ENCODE data around the gene MIER2.
"Not testable (repeated sequence)": the region's sequence is repeated elsewhere in the genome, so short reads cannot be mapped to it uniquely, and the experiment has no call there.

The MIER2 gene

DNA sequence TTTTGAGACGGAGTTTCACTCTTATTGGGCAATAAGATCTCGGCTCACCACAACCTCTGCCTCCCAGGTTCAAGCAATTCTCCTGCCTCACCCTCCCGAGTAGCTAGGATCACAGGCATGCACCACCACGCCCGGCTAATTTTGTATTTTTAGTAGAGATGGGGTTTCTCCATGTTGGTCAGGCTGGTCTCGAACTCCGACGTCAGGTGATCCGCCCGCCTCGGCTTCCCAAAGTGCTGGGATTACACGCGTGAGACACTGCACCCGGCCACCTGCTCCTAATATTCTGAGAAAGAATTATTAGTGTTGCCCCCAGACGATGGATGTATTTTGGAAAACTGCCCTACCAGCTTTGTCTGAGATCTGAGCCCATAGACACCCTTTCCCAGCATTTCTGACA is 10.9 kb upstream of the MIER2 start:
- not testable (repeated sequence) for DNase-seq

DNA sequence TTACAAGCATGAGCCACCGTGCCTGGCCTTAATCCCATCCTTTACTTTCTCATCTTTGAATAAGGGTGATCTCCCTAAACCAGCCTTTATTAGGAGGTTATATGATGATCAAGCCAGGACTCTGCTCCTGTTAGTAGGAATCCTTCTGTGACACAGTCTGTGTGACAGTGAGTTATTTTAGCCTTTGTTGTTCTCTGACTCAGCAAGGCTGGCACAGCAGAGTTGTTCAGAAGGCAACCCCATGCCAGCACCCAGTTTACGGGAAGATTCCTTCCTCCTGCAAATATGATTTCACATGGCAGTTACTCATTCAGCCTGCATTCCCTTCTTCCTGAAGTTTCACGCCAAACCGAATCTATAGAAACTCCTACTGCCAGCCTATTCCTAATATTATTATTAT is 10.5 kb upstream of the MIER2 start:
- no peak for DNase-seq

DNA sequence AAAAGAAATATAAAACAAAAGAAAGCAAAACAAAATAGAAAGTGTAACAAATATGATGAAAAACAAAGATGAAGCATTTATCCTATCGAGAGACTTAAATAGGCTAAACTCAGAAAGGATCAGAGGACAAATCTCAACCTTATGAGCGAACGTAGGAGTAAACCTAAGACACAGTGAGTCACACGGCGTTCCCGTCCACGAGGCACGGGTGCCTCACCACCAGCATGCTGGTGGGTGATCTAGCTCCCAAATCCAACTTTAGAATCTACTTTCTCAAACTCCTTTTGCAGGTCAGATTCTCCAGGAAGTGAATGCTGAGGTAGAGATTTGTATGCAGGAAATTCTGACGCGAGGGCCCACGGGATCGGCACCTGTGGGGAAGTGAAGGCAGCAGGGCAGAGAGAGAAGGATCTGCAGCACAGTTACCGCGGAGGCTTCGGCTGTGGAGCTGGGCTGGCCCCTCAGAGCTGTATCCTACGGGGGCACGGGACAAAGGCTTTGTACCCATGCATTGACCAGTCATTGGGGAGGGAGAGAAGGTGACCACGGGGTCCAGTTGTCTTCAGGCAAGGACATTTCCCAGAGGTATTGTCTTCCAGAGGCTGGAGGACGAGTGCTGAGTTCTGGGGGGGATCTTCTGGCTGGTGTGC is 7.5 kb upstream of the MIER2 start:
- no peak for DNase-seq

DNA sequence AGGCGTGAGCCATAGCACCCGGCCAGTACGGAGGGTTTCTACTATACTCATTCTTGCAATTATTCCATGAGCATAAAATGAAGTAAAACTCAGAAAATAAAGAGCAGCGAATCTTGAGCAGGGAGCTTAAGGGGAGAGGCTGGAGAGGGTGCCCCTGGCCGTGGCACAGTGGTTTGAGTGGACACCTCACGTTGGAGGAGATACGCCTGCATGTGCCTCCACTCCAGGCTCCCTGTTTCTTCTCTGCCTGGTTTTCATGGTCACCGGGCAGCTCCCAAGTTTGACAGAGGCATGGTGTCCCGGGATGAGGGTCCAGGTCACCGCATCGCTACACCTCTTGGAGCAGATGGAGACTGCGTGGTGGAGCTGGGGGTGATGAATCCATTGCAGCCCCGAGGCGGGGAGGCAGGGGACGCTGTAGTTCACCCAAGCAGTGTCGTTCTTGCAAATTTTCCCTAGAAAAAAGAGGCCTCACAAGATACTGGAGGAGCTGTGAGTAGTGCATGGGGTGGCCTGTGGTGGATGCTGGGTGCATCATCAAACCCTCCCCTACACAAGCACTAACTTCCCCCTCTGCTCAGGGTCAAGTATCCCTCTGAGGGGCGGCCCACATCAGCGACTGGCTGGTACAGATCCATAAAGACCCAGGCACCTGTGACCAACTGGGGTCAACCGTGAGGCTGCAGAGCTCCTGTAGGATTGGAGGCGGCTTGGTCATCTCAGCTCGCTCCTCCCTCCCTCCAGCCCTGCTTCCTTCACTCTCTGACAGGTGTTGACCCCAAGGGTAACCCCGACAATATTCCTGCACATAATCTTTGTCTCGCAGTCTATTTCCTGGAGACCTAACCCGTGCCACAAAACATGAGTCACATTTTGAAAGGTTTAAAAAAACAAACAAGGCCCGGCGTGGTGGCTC is 3.6 kb upstream of the MIER2 start:
- no peak for DNase-seq

DNA sequence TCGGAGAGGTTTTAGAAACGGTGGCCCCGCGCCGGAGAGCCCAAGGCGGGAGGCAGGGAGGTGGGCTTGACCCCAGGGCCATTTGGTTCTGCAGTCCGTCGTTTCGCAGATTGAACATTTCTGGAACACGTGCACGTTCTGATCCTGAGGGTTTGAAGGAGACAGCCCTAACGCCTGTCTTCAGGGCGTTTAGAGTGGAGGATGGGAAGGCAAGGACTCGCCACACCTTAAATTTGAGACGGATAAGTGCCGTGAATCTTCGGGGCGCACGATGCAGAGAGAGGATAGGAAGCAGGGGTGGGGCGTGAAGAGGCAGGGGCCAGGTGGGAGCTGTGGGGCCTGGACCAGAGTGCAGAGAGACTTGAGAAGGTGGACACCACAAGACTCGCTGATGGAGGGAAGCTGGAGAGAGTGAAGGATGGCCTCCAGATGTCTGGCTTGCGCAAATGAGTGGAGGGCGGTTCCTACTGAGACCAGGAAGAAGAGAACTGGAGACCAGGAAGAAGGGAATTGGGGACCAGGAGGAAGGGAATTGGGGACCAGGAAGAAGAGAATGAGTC is 804 bp upstream of the MIER2 start:
- no peak for DNase-seq

DNA sequence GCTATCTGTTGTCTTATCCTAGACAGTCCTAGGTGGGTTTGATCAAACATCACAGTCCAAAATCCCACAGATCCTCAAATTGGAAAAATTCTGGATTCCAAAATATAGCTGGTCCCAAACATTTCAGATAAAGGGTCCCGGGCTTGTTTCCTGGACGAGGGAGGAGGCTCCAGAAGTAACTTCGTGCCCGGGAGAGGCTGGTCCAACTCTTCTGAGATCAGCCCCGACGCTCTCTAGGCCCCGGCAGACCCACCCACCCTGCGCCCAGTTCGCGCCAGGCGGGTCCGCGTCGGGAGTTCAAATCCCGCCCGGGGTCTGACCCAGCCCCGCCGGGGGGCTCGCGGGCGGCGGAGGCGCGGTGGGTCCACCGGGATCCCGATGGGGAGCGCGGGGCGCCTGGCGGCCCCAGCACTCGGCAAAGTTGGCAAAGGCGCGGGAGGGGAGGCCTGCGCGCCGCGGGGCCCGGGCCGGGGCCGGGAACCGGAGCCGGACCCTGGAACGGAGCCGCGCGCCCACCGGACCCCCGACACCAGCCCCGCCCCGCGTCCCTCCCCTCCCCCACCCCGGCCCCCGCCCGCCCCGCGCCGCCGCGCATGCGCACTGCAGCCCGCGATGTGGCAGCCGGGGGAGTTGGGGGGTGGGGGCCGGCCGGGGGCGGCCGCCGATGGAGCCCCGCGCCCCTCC is 513 bp downstream of the MIER2 start:
- DNase-seq, result no peak

DNA sequence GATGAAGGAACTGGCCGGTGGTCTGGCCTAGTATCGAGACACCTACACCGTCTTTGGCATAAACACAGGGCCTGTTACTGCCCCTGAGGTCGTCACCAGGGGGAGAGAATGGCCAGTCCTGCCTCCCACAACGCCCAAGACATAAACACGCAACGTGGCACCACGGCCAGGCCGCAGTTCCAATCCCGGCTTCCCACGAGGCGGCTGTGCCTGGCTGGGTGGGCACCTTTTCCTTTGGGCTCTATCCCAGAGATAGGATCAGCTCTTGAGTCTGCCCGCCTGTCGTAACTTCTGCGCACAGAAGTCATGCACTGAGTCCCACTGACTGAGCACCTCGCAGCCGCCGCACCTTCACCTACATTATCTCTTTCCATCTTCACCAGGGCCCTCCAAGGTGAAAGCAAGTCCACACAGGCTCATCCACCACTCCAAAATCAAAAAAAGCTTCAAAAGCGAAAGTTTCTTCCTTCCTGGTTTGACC is 1.1 kb downstream of the MIER2 start:
- DNase-seq, result no peak

DNA sequence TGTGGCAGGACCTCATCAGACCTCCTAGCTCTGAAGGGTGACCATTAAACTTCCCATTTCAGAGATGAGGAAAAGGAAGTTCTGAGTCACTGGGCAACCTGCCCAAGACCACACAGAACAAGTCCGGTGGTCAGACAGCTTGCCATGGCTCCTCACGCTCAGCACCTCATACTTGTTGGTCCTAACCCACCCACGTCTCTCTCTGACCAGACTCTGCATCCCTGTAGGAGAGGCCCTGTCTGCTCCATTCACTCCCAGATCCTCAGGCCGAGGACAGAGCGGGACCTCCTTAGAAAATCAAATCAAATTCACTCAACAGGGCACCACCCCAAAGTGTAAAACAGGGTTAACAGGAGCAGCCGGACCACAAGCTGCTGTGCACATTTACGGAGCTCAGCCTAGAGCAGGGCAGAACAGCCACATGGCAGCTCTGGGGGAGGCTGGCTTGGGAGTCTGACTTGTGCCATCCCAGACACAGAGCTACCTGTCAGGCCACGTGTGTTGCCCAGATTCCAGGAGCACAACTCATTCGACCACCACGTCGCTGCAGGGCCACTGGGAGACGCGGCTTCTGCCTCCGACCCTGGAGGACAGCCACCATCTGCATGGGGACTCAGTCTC is 1.7 kb downstream of the MIER2 start:
- no peak for DNase-seq

DNA sequence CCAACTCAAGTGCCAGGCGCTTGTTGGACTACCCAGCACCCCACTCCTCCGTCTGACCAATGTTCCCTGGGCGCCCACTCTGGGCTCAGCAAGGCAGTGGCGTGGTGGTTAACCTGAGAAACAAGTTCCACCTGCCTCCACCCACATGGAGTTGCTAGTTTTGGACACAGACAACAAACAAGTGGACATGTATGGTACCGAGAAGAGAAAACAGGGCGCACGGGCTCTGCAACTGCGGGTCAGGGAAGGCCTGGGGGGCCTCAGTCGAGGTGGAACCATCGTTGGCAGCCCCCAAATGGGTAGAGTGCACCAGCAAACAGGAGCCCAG is 2.5 kb downstream of the MIER2 start:
- DNase-seq, result no peak

DNA sequence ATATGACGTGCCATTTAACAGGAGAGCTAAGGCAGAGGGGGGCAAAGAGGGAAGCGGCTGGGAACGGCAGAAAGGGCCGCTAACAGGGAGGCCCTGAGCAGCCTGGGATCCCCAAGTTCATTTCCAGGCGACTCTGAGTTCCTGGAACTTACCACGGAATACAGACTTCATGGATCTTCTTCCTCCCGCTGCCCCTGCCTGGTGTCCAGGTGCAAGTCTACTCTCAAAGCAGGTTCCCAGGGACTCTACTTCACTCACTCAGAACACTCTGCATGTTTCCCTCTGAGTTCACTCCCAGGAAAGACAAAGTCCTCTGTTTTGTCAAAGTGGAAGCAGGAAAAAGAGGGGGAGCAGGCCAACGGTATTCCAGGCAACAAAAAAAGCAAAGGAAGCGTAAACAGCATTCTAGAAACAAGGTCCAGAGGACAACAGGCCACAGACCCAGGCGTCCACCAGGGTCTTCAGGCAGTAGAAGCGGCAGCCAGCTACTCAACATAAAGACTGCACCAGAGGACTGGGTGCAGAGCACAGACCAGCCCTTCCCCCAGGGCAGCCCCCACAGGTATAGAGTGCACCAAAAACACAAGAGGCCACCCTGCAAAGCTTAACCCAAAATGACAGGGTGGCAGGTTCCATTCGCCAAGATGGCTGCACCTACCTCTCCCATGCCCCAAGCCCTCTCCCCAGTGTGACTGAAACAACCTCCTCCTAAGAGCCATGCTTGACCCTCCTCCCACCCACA is 3.0 kb downstream of the MIER2 start:
- DNase-seq, result no peak

DNA sequence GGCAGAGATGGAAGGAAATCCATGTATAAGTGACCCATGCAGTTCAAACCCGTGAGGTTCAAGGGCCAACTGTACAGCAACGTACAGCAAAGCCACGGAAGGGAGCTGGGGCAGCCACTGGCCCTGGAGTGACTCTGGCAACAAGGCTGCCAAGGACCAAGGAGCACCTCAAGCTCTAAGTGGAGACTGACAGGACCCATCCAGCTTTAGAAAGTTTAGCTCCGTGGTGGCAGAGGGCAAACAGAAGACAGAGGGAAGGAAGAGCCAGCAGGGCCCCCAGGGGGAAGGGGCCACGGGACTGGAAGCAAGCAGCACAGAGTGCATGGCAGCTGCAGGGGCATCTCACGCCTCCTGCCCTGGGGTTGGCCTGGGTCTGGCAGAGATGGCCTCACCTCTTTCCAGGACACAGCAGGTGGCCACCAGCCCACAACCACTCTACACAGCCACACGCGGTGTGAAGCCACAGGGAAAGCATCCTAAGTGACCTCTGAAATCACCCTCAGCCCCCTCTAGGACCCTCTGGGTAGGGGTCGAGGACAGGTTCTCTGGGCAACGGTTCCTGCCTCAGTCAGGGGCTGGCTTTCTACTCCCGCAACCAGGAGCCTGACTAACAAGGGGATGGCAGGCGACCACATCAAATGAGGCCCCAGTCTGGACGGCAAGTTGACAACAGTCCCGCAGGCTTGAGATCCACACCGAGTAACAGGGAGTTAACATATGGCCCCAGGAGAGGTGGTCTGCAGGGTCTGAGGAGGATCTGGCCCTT is 3.8 kb downstream of the MIER2 start:
- DNase-seq, result no peak

DNA sequence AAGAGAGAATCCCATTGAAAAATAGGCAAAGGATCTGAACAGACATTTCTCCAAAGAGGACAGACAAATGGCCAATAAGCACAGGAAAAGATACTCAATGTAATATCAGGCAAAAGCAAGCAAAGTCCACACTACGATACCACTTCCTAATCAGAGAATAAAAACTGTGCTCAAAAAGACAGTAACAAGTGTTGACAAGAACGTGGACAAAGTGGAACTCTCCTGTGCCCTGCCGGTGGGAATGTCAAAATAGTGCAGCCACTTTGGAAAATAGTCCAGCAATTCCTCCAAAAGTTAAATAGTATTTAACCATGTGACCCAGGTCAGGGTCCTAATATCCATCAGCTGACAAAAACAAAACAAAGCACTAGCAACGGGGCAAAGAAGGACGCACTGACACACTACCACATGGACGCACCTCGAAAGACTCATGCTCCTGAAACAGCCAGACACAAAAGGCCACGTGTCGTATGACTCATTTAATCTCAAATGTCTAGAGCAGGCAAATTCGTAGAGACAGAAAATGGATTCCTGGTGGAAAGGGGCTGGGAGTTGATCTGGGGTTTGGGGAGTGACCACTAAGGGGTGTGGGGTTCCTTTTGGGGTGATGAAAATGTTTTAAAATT is 5.2 kb downstream of the MIER2 start:
- DNase-seq, result no peak

DNA sequence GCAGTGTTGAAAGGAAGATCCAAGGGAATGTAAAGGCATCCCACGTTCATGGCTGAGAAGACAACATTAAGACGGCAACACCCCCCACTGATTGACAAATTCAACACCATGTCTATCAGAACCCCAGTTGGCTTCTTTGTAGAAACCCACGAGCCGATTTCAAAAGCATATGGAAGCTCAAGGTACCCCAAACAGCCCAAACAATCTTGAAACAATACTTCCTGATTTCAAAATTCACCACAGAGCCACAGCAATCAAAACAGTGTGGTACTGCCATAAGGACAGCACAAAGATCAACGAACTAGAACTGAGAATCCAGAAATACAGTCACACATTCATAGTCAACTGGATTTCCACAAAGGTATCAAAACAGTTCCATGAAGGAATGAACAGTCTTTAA is 6.2 kb downstream of the MIER2 start:
- DNase-seq, result no peak

DNA sequence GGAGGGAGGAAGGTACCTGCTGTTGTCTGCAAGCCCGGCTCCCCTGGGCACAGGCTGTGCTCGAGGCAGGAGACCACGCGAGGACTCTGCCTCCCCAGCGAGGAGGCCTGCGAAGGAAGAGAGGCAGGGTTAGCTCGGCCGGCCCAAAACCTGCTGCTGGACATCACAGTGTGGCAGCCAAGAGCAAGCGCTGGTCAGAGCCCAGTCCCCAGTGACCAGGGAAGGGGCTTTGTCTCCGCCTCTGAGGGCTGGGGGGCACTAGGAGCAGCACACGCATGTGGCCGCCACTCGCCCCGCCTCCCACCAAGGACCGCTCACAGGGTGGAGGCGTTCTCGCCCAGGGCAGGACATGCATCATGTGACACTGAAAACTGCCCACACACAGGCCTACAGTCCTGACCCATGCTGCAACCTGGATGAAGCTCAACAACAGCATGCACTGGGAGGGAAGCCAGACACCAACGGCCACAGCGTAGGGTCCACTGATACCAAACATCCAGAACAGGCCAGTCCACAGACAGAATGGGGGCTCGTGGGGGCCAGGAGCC is 8.5 kb downstream of the MIER2 start:
- DNase-seq, result peak in 1 of 2 experiments; percentile 1

DNA sequence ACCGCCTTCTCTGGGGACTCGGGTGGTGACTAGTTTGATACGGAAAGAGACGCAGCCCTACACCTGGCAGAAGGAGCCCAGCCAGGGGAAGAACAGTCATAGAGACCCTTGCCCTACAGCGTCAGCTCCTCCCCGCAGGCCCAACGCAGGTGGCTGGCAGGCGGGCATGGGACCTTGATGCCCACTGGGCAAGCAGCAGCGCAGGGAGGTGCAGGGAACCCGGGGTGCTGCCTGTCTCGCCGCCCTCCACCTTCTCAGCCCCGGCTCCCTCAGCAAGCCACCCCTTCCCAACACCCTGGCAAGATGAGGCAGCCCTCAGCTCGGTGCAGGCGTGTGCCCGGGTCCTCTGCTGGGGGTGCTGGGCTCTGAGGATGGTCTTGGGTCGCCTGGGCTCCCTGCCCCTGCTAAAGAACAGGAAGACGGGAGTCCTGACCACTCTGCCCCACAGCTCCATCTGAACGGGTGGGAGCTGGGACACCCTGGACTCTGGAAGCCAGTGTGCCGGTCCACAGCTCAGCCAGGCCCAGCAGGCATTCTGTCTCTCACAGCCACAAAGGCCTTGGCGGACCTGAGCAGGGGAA is 9.0 kb downstream of the MIER2 start:
- no peak for DNase-seq

DNA sequence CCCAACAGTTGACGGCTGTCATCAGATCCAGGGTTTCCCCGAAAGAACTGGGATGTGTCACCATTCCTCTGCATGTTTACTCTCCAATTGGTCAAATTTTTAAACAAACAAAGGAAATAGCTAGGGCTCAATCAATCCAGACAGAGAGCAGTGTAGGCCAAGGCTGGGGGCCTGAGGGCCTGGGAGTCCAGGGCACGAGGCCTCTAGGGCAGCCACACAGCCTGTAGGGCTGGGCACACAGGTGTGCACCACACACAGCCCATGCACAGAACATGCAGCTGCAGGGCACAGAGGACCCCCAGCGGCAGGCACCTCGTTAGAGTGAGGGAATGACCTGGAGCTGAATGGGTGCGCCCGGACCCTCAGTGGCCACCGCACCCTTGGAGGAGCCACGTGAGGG is 9.5 kb downstream of the MIER2 start:
- DNase-seq, result no peak

DNA sequence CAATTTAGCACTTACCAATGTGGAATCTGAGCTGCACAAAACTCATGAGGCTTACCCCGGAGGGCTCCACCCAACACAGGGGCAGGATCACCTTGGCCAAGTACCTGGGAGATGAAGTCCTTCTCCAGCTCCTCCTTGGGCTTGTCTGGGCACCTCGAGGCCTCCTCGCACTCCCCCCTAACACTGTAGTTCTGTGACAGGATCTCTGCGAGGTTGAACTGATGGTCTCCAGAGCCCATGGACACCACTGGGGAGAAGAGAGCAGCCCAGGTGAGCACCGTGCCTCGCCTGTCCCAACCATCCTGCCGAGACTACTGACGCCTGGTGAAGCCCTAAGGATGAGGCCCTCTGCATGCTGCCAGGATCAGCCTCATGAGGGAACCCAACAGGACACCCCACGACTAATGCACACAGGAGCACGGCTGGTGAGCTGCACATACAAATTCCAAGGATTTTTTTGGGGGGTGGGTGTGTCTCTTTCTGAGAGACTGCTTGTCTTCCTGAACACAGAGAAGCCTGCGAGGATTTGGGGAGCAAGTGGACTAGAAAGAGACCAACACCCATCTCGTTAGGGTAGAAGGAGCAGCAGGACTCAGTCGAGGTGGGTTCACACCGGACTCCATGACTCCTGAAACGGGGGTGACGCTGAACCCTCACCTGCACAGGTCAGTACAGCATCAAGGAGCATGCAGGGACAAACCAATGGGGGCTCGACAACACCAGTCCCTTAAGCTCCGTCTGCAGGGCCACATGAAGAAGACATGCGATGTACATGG is 10.1 kb downstream of the MIER2 start:
- no peak for DNase-seq

DNA sequence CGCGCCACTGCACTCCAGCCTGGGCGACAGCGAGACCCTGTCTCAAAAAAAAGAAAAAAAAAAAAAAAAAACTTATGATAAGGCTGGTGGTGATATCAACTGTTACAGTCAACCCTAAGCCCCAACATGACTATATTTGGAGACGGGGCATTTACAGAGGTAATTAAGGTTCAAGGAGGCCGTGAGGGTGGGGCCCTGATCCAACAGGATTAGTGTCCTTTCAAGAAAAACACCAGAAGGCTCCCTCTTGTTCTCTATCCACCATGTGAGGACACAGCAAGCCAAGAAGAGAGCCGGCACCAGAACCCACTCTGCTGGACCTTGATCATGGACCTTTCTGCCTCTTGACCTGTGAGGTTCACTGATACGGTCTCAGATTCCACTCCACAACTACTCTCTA is 14.1 kb downstream of the MIER2 start:
- DNase-seq, result no peak

DNA sequence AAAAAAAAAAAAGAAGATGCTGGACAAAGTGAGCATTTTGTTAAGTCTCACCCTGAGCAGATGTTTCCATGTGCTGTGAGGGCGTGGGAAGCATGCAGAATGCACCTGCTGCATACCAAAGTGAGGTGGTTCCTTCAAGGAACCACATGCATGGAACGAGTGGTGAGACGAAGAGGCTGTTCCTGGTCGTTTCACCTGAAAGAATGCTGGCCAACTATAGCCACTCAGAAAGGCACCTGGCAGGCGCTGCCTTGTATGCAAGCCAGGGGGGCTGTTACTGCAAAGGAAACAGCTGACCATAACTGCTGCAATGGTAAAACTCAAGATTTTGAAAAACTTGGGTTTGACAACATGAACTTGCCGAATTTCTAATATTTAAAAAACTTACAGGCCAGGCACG is 14.7 kb downstream of the MIER2 start:
- no peak for DNase-seq

Data from cerebellar nuclear complex (tissue), 1 donor.